IPS-NIHi7 (cell line): Measurements from ENCODE around the gene MCM3AP.

Experiments used
- DNase-seq: peaks from one replicate; pipeline ENCODE4 v3.0.0; 2012; ENCODE audit warnings: mixed read lengths; ENCODE audit errors: extremely low spot score

MCM3AP gene

DNA sequence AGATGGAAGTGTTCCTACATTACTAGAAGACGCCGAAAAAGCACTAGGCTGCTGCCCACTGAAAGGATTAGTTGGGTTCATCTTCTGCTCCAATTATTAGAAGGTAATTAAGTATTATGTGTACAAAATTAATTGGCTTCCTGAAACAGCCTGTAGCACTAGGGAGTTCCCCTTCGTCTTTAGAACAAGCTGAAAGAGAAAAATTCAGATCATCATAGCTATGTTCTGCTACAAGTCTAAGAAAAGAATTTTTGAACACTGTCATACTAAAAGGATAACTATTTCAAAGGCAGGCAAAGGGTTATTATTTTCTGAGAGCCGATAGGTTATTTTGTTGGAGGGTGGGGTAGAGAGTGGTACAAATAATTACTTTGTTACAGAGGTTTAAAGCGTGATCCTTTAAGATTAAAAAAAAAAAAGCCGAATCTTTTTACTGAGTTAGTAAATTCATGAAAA is at the start of gene MCM3AP:
Gene MCM3AP, minus strand, starts transcription at position 406 of the 456 bp plus-strand sequence. Its CDS starts 325 bp downstream, at position 81.
- no peak for DNase-seq

DNA sequence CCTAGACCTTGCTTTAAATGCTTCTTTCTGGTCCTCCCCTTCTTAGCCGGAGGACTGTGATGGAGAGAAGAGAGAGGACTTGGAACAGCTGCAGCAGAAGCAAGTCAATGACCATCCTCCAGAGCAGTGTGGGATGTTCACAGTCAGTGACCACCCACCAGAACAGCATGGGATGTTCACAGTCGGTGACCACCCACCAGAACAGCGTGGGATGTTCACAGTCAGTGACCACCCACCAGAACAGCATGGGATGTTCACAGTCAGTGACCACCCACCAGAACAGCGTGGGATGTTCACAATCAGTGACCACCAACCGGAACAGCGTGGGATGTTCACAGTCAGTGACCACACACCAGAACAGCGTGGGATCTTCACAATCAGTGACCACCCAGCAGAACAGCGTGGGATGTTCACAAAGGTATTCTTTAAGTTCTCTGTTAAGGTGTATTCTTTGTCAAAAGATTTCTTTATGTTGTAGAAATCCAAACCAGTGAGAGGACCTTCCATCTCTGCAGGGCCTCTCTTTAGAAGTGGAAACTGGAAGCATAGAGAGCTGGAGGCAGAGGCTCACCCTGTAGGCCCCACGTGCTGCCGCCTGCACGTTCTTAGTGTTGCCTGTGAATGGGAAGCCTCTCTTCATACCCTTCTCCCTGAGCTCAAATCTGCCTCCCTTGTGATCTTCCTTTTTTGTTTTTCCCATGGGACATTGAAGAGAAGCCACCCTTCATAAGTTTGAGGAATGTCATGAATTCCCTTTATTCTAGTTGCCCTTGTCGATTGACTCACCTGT is 49.1 kb upstream of the MCM3AP start:
- no peak for DNase-seq

DNA sequence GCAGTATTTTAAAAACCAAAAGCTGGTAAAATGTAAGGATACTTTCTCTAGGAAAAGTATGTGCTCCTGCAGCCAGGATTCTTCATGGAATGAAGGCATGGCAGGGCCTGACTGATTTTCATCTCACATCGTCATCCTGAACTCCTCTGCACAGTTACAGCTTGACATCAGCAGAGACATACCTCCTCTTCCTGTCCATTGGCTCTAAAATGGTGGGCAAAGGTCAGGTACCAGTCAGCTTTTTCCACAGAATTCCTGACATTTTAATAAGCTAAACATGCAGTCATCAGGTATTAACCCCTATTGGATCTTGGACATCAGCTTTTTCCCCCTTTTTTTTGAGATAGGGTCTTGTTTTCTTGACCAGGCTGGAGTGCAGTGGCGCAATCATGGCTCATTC is 44.4 kb upstream of the MCM3AP start:
- no peak for DNase-seq

DNA sequence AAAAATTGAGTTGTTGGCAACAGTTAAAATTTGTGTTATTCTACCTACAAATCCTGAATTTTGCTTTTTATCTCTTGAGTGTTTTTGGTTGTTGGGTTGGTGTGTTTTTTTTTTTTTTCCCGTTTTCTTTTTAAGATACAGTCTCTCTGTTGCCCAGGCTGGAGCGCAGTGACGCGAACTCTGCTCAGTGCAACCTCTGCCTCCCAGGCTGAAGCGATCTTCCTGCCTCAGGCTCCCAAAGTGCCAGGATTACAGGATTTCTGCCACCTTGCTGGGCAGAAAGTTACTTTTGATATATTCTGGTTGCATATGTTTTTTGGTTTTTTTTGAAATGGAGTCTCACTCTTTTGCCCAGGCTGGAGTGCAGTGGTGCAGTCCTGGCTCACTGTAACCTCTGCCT is 42.7 kb upstream of the MCM3AP start:
- no peak for DNase-seq

DNA sequence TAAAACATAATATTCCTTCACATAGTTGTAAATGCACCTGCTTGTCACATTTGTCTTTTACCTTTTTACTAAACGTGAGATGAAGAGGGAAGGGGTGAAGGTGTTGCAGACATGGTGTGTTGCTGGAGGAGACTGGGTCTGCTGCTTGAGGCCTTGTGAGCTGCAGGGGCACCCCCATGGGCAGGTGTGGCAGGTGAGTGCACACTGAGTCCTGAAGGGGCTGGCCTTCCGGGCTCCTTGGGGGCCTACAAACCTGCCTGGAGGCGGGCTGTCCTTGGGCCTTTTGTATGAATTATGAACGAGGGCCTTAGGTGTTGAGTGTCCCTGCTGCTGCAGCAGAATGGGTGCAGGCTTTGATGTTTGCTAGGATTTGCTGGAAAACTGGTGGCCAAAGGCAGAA is 42.3 kb upstream of the MCM3AP start:
- no peak for DNase-seq

DNA sequence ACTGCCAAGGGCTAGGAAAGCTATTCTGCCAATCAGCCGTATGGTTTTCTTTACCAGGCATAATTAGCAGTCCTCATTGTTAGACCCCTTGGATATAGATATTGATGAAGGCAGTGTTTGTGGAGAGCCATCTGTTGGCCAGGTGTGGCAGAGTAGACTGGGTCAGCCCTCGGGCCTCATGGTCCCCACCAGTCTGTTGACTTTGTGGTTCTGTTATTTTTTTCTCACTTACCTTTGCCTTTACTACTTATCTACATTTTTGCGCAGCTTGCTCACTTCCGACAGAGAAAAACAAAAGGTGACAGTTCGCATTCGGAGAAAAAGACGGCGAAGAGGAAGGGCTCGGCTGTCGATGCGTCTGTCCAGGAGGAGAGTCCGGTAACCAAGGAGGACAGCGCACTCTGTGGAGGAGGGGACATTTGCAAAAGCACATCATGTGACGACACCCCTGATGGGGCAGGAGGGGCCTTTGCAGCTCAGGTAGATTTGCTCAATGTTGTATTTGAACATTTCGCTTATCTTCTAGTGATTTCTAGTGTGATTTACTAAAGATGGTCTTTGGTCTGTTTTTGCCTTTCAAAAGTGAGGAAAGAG is 40.8 kb upstream of the MCM3AP start:
- no peak for DNase-seq

DNA sequence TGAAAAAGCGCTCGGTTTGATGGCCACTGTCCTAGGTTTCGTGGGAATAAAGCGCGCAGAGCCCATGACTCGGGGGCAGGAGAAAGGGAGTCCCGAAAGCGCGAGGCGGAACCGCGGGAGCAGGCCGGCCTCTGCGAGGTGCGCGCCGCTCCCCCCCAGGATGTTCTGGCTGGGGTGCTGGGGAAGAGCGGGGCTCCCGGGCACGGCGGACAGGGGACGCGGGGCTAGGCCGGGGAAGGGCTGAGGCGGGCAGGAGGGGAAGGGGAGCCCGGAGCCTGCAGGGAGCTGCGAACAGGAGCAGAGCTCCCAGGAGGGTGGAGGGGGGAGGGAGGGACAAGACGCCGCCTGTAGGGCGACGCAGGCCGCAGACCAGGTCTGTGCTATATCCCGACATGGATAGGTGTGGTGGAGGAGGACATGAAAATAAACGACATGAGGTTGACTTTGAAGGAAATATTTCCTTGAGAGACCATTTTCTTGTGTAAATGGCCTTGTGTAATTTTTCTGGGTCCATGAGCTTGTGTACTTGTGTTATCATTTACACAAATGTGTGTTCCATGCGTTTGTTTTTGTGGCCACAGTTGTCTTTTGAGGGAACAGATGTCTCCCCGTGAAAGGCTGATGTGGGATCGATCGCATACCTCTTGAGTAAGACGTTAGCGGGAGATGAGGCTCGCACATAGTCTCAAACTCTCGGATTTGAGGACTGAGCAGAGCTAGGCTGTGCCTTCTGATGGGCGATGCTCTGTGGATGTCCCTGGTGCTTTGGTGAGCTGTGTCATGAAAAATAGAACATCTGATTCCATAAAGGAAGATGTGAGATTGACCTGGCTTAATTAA is 39.9 kb upstream of the MCM3AP start:
- DNase-seq, result peak; percentile 86

DNA sequence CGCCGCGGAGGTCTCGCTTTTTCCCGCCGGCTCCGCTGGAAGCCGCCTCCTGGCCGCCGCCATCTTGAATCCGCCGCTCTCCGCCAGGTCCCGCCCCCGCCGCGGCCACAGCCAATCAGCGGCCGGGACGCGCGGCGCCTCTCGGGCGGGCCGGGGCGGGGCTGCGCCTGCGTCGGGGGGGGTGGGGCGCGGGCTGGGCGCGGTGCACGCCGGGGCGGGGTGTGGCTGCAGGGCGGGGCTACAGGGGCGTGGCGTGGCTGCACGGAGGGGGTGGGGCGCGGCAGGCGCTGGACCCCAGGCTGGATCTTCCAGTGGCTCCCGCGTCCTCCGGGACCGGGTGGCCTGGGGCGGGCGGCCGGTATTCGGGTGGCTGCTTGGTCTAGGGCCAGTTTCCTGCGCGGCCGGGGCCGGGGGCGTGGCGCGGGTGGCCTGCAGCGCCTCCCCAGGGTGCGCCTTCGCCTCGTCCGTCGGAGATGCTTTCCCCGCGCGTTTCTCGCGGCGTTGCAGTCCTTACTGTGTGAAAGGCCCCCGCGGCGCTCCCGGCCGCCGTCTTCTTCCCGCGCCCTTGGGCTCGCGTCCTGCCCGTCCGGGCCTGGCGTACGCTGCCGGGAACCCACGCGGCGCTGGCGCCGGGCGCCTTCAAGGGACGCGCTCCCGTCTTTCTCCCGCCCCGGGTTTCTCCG is 39.1 kb upstream of the MCM3AP start:
- peak; percentile 95 for DNase-seq

DNA sequence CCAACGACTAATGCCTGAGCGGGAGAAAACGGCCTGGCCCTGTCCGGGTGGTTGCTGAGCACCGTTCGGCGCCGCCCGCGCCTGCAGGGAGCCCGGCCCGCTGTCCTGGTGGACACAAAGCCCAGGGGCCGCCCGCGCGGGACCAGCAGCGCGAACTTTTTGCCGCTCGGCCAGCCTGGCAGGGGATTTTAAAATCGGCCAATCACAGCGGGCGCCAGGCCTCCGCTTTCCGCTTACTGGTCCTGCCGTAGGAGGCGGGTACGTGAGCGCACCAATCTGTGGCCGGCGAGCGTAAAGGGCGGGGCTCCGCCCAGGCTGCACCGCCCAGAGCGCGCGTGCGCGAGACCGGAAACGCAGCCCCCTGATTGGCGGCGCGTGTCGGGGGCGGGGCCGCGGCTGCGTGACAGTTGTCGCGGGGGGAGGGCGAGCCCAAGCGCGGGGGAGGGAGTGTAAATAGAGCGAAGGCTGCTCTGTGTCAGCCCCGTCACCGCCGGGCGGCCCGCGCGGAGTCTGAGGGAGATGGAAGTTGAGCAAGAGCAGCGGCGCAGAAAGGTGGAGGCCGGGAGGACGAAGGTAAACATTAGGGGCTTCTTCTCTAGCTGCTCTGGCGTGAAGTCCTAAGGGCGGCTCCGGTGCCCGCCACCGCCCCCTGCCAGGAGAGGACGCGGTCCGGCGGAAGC is 38.4 kb upstream of the MCM3AP start, which contains the start of the genes C21orf58 and PCNT:
Gene C21orf58, minus strand, starts transcription at position 161 of the 680 bp plus-strand sequence. CDS start 1,132 bp downstream, outside the sequence.
Gene PCNT, plus strand, starts transcription at position 447 of the 680 bp plus-strand sequence. Its CDS starts 73 bp downstream, at position 520.
- DNase-seq, result peak; percentile 99

DNA sequence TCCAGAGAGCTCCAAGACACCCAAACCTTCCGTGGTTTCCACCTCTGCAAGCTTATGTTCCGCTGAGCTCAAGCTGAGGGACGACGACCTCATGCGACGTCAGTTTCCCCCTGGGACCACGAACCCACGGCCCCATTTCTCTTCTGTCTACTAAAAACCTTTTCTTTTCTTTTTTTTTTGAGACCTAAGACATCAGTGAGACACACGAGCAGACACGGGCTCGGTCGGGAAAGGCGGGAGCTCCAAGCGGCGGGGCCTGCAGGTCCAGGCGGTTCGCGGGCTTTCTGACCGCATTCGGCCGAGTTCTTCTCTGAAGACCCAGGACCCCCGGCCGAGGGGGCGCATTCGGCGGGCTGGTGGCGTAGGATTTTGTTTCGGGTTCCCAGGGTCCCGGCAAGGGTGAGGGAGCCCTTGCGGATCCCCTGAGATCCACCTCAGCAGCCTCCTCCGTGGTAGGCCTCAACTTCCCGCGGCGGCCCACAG is 37.9 kb upstream of the MCM3AP start:
- no peak for DNase-seq

DNA sequence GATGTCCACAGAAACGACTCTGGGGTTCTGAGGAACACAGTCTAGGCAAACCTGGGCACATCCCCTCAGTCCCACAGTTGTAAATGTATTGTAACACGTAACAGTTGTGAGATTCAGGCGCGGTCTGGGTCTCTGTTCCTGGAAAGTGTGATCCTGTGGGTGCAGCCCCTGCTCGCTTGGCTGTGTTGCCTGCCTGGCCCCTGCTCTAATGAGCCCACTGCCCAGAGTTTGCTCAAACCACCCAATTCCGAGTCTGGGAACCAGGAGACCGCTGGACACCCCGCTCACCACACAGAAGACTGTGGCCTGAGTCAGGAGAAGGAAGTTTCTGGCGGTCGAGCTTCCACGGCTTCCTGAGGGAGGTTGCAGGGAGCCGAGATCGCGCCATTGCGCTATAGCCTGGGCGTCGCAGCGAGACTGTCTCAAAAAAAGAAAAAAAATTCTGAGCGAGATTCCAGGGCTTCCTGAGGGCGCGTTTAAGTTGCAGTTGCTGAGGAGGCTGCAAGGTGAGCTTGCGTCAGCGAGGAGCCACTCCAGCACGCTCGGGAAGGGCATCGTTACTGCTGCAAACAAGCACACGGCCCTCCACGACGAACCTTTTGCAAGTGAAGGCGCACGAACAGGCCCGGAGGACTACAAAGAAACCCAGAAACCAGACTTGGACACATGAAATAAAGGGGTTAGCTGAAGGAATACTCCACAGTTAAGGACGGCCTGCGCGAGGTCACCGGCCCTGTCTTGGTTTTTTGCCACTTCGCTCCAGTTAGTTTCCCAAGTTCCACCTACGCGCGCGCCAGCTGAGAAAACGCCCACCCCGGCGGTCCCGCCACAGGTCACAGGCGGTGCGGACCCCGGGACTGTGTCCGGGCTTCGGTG is 37.2 kb upstream of the MCM3AP start:
- no peak for DNase-seq

DNA sequence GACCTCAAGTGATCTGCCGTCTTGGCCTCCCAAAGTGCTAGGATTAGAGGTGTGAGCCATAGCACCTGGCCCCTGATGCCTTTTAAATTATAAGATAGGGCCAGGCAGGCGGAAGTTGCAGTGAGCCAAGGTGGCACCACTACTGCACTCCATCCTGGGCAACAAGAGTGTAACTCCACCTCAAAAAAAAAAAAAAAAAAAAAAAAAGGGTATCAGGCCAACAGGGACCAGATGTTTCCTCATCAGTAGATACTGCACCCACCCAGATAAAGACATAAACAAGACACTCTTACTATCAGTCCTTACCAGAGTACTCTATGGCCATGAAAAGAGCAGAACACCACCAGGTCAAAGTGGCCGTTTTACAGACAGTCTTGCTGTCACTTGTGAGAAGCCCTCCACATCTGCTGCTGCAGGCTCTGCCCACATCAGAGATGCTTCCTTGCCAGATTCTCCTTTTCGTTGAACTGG is 35.0 kb upstream of the MCM3AP start:
- DNase-seq, result no peak

DNA sequence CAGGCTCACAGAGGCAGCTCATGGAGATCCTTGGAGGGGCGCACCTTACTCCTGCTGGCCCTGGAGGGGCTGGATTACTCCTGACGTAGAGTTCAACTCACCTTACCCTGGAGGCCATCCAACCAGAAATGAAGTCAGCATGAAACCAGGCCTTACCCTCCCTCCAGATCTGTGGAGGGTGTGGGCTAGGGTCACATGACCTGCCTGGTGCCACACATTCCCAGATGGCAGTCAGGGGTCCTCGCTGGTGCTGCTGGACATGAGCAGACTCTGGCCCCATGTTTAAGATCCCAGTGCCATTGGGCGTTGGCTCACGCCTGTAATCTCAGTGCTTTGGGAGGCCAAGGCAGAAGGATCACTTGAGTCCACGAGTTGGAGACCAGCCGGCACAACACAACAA is 33.8 kb upstream of the MCM3AP start:
- DNase-seq, result no peak

DNA sequence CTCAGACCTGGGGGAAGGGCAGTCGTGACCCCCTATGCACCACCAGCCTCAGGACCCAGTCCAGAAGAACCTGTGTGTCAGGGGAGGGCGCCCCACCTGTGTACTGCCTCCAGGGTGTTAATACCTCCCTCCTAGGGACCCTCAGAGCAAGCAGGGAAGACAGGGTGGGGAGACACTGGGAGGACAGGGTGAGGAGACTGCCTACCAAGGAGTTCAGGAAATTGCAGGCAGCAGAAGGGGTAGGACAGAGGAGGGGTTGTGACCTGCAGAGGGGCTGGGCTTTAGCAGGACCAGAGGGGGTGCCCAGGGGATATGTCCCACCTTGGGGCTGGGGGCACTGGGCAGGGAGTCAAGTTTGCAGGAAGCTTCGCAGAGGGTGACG is 33.0 kb upstream of the MCM3AP start:
- DNase-seq, result no peak

DNA sequence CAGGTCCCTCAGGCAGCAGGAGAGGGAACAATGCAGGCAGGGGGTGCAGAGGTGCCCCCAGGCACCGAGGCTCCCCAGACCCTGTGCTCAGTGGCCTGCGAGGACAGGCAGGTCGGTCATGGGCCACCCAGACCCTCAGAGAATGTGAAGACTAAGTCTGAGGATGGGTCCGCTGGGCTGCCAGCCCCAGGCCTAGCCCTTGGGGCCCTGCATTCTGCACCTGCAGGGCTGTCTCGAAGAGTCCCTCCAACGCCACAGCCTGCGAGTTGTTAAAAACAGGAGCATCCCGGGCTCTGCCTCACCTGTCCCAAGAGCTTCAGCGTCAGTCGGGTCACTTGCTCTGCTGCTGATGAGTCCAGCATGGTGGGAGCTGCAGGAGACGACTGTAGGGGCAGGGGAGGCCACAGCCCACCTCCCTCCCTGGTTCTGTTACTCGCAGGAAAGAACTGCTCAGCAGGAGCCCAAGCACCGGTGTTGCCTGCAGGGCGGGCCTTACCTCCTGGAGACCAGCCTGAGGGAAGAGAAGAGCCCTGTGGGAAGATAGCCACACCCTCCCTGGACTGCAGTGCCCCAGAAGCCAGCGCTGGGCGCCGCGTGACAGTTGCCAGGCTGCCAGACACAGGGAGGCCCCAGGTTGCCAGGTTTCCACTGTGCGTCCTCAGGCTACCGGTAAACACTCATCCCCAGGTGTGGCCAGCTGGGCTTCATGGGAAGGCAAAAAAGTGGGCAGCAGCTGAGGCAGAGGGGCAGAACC is 32.5 kb upstream of the MCM3AP start:
- peak; percentile 58 for DNase-seq

DNA sequence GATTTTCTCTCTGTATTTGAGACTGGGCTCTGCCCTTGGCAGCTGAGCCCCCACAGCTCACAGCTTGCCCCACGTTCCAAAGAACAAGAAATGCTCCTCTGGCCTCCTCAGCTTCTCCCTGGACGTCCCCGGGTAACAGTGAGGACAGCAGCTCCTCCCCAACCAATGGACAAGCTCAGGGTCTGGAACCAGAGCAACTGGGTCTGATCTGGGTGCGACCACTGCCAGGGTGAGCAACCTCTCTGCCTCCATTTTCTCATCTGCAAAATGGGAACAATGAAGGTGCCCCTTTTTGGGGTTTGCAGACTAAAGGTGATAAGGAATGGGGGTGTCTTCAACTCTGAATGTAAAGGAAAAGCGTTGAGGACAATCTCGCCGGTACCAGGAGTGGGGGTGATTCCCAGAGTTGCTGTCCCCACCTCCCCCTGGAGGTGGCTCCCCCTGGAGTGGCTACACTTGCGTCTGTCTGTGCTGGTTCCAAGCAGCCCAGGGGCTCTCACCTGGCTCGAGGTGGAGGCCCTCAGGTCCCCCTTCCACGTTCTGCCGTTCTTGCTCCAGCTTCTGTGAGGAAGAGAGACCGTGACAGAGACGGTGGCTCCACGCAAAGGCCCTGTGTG is 31.4 kb upstream of the MCM3AP start:
- no peak for DNase-seq

DNA sequence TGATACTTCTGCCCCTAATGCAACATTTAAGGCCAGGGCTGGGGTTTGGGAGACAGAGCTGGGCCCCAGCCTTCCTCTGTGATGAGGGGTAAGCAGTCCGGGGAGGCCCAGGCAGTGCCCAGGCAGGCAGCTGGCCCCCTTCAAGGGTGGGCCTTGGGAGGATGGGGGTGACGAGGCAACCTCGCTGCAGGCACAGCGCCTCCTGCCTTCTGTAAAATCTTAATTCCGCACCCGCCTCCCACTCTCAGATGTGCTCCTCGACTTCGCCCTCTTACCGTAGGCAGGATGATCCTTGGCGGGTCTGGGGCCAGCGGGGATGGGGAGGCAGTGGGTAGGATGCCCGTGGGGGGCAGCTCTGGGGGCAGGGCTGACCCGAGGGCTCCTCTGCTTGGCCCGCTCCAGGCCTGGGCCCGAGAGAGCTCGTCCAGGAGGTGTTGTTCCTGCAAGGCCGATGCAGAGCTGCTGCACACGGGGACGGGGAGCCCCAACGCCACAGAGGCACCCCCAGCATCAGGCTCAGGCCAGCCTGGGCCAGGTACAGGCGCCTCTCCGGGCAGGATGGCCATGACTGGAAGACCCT is 29.1 kb upstream of the MCM3AP start:
- peak; percentile 33 for DNase-seq

DNA sequence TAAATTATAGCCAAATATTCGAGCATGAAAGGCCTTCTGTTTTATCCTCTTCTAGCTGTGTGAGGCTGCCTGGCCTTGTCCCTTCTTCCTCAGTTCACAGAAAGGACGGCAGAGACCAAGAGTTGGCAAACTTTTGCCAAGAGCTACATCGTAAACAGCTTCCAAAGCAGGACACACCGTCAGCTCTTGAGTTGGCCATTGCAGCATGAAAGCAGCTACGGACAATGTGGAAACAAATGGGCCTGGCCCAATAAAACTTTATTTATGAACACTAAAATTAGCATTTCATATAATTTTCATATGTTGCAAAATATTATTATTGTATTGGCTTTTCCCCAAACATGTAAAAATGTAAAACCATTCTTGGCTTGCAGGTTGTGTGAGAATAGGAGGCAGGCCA is 27.5 kb upstream of the MCM3AP start:
- no peak for DNase-seq
